Left ventricle myocardium inferior (tissue), 1 donor: ENCODE results near the gene AGAP3. TPM values are rescaled to one million over a fixed set of nuclear protein-coding genes. Genes with fewer than 3 reads are reported as not detected.
A peak's percentile ranks its signal among the peaks of the same experiment; 100 is the strongest.

ENCODE experiments used
- DNase-seq: peaks from one replicate; pipeline ENCODE4 v3.0.0-alpha.2; 2020
- H3K27ac ChIP-seq: fragments of 200-600 bp; replicated peaks from 2 replicates; pipeline ENCODE4 v1.8.0; 2021
- H3K27me3 ChIP-seq: fragments of 200-600 bp; 2 replicates; pipeline ENCODE4 v1.8.0; 2021; ENCODE audit warnings: low read depth
- H3K36me3 ChIP-seq: fragments of 200-600 bp; 2 replicates; pipeline ENCODE4 v1.8.0; 2021
- H3K4me1 ChIP-seq: fragments of 200-600 bp; 2 replicates; pipeline ENCODE4 v1.8.0; 2021
- H3K4me3 ChIP-seq: fragments of 200-600 bp; 2 replicates; pipeline ENCODE4 v1.8.0; 2021; ENCODE audit warnings: mild to moderate bottlenecking, moderate library complexity
- H3K9me3 ChIP-seq: fragments of 200-600 bp; replicated peaks from 2 replicates; pipeline ENCODE4 v1.8.0; 2021
- CTCF ChIP-seq: fragments of 200-600 bp; IDR thresholded peaks from 2 replicates; pipeline ENCODE4 v1.8.0; 2021; ENCODE audit warnings: antibody characterized with exemption, mild to moderate bottlenecking, borderline replicate concordance
- intact Hi-C: fragments of 100-400 bp; cut with micrococcal nuclease; formaldehyde crosslinking; loops from one replicate; pipeline ENCODE4 v1.11.0; 2022
- total RNA-seq: library from RNA; stranded (reverse); fragmentation: NEBNext Ultra II Directional; extraction: Animal tissue kit (Norgen Biotek cat#: 25700); gene quantifications from one replicate; pipeline ENCODE4 v1.2.1, GENCODE V29; 2021
- donor health status: DM: no; HTN: yes; CAD: no; lungs with severe emphysema.

AGAP3 gene
- total RNA-seq, 1 donor from 2014 or later = 51.0 TPM

GRCh38 chr7:151083824-151084160 lies 2.5 kb upstream of the AGAP3 start:
- intact Hi-C loops = no loop called here
- peak overlapping the region; percentile 89 for H3K4me3 ChIP-seq
- no peak for DNase-seq
- H3K9me3 ChIP-seq = no peaks in the 10 kb centered on the region
- no peaks in the 10 kb centered on the region for H3K36me3 ChIP-seq
- peak overlapping the region; percentile 96 for H3K27ac ChIP-seq
- H3K27me3 ChIP-seq = no peaks in the 10 kb centered on the region
- no peak for TF ChIP-seq CTCF
- H3K4me1 ChIP-seq = peaks cover 82% of the 10 kb centered on the region

- H3K4me1 ChIP-seq = peaks cover 82% of the 10 kb centered on the region
- no peaks in the 10 kb centered on the region for H3K27me3 ChIP-seq
- no peak for DNase-seq
- H3K27ac ChIP-seq = peak overlapping the region; percentile 95
- no peaks in the 10 kb centered on the region for H3K36me3 ChIP-seq
- no peaks in the 10 kb centered on the region for H3K9me3 ChIP-seq
- H3K4me3 ChIP-seq = peak overlapping the region; percentile 90
- intact Hi-C loops = no loop called here
- no peak for TF ChIP-seq CTCF
Measured at GRCh38 chr7:151085329-151085690, 965 bp upstream of the AGAP3 start.

GRCh38 chr7:151086802-151087244 lies 548 bp downstream of the AGAP3 start:
- H3K4me1 ChIP-seq = peaks cover 84% of the 10 kb centered on the region
- peak overlapping the region; percentile 88 for H3K27ac ChIP-seq
- H3K27me3 ChIP-seq = no peaks in the 10 kb centered on the region
- intact Hi-C loops = no loop called here
- no peak for DNase-seq
- no peaks in the 10 kb centered on the region for H3K9me3 ChIP-seq
- TF ChIP-seq CTCF = no peak
- peak overlapping the region; percentile 90 for H3K4me3 ChIP-seq
- H3K36me3 ChIP-seq = no peaks in the 10 kb centered on the region

- H3K36me3 ChIP-seq = no peaks in the 10 kb centered on the region
- peak; percentile 72 for DNase-seq
- H3K4me1 ChIP-seq = peaks cover 84% of the 10 kb centered on the region
Measured at GRCh38 chr7:151087245-151088018, 1.2 kb downstream of the AGAP3 start.

More at GRCh38 chr7:151087245-151088018, 1.2 kb downstream of the AGAP3 start:
- Histone ChIP-seq H3K4me3 (peak overlapping the region; percentile 90), H3K27me3 (no peaks in the 10 kb centered on the region), H3K27ac (peak overlapping the region; percentile 88), H3K9me3 (no peaks in the 10 kb centered on the region)
- peak; percentile 58 for TF ChIP-seq CTCF
- intact Hi-C loops = no loop called here
